Mesenteric fat pad (tissue), 1 donor: ENCODE results near the gene UHRF2. TPM values are rescaled to one million over a fixed set of nuclear protein-coding genes. Genes with fewer than 3 reads are reported as not detected.
"Not testable (repeated sequence)": the region's sequence is repeated elsewhere in the genome, so short reads cannot be mapped to it uniquely, and the experiment has no call there.

Experiments used
- DNase-seq: peaks from one replicate; pipeline ENCODE4 v3.0.0-alpha.2; 2020; ENCODE audit warnings: low spot score
- total RNA-seq: library from RNA; stranded (reverse); fragmentation: NEBNext Ultra II Directional; extraction: Animal tissue kit (Norgen Biotek cat#: 25700); gene quantifications from one replicate; pipeline ENCODE4 v1.2.1, GENCODE V29; 2021
- donor health status: DM: yes; HTN: yes; CAD: no.

UHRF2 gene
- total RNA-seq, 1 donor from 2014 or later: 33.6 TPM

DNA sequence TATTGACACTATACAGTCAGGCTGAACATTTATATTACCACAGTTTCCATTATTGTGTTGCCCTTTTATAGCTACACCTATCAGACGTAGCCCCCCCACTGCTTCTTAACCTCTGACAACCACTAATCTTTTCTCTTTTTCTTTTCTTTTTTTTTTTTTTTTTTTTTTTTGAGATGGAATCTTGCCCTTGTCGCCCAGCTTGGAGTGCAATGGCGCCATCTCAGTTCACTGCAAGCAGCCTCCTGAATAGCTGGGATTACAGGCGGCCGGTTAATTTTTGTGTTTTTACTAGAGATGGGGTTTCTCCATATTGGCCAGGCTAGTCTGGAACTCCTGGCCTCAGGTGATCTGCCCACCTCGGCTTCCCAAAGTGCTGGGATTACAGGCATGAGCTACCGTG, 75.4 kb downstream of the UHRF2 start:
- DNase-seq: no peak

DNA sequence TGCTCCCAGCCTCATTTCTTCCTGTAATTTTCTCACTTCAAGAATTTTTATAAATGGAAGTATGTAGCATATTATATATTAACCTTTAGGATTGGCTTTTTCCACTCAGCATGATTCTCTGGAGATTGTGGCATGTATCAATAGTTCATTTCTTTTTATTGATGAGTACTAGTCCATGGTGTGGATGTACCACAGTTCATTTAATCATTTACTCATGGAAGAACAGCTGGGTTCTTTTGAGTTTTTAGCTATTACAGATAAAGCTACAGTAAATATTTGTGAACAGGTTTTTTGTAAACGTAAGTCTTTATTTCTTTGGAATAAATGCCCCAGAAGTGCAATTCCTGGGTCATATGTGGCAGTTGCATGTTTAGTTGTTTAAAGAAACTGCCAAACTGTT, 76.1 kb downstream of the UHRF2 start:
- no peak for DNase-seq

DNA sequence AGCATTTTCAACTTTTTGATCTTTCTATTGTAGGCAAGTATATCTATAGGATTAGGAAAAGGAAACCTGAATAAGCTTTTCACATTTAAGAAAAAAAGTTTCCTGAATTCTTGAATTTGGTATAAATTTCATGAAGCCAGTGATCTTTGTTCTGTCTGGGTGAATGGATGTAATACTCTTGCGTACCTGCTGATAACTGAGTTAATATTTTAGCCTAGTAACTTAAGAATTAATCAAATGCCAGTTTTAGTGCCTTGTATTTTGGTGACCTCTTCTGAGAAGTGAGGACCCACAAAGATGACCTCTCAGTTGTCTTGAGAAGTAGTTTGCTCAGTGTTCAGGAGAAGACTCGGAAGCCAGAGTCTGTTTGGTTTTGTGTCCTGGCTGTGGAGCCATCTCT, 77.9 kb downstream of the UHRF2 start:
- DNase-seq: no peak

DNA sequence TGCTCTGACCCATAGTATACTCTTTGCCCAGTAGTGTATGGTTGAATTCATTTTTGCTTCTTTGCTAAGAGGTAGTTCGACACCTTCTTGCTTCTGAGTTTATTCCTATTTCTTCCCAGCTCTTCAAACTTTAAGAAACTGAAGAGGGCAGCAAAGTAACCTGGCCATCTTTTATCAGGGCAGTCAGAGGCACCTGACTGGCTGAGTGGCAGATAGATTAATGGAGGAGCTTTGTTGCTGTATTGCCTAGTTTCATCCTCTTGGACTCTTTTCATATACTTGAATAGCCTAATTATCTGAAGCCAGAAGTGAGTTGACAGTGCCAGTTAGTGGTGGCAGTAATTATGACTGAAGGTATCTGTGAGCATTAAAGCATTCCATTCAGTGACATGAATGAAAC, 82.5 kb downstream of the UHRF2 start:
- no peak for DNase-seq

DNA sequence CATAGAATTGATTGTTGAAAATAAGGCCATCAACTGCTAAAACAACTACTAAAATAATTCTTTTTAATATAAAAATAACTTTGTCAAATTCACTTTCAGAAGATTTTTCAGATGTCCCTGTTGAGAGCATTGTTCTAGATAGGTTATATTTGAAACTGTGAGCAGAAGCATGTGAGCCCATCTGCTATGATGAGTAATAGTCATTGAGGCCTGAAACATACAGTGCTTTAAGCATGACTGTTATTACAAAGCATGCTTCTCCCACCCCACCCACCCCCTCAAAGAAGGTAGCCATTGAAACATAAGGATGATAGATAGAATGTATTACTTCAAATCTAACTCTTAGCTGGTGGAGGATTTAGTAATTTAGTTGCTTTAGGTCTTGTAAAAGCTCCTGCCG, 86.0 kb downstream of the UHRF2 start:
- no peak for DNase-seq

DNA sequence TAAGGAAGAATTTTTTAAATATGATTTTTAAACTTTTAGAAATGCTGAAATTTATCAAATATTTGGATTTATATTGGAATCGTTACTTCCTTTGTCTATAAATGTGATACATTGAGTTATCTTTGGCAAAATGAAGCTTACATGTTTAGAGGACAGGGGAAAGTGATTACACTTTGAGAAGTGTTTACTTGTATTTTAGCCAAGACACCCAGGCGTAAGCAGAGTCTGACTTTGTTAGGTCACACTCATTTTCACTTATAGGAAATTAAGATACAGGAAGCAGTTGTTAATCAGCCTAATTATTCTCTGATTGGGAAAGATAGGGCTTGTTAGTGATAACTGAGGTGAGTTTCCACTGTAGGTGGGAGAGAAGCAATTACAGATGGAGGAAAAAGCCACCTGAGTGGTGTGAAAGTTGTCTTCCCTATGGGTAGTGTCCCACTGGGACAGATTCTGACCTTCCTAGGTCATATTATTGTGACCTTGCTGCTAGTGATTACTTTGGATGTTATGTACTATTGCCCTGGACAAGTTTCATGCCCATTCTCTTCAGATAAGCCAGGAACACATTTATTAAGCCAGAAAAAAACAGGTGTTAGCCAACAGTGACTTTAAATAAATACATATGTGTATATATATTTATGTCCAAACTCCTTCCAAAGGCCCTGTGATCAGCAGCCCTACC, 88.7 kb downstream of the UHRF2 start:
- DNase-seq: no peak

DNA sequence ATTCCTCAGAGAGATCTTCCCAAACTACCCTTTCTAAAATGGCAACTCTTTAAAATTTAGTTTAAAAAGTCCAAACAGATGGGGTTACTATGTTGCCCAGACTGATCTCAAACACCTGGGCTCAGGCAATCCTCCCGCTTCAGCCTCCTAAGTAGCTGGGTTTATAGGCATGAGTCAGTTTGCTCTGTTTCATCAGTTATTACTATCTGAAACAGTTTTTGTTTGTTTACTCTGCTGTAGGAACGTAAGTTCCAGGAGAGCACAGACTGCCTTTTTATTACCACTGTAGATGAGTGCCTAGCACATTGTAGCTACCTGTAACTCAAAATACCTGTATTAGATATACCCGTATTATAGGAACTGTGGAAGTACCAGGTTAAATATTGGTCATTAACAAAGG, 89.4 kb downstream of the UHRF2 start:
- DNase-seq: no peak

DNA sequence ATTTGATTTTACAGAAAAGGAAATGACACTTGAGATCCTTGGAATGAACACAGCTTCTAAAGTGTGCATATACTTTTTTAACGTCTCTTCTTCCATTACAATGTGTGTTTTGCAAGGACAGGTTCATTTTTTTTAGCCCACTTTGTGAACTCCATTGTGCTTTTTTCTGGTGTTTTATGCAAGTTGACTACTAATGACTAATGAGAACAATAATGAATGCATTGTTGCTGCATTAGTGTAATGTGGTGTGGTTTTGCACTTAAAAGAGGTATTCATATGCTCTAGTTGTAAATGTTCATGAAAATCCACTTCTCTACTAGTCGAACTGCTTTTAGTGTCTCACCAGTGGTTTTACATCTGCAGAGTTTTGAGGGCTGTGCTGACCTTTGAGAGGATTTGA, 93.6 kb downstream of the UHRF2 start:
- DNase-seq: no peak

DNA sequence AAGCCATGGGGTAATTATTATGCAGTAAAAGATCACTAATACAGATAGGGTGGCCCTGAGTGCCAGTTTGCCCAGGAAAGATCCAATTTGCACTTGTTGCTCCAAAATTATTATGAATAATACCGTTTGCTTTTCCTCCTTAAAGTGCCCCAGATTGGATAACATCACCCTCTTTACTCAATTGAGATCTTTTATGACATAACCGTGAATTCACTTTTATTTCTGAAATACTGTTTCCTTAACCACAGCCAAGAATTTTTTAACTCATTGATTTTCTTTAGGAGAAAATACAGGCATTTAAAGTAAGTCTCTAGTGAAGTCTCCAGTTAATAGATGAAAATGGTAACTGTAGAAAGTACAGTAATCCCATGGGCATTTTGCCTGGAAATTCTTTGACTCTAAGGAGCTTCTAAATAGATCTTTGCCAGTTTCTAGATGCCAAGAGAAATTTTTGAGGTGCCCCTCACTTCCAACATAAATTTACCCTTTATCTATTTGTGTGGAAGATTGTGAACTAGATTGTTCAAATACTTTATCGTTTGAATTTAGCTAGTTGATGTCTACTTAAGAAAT, 99.2 kb downstream of the UHRF2 start:
- DNase-seq: no peak

DNA sequence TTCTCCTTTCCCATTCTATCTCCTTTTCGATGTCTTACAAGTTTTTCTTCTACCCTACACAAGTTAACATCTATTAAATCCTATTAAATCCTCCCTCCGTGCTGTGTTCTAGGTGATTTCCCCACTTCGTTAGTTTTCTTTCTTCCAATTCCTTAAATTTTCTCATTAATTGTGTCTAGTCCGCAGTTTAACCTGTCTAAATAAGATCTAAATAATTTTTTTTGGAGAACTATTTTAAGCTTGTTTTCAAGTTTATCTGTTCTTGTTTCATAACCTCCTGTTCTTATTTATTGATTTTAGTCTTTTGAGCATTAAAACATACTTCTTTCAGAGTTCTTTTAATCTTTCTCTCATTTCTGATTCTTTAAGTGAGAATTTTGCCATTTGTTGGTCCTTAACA, 109.3 kb downstream of the UHRF2 start:
- DNase-seq: no peak

DNA sequence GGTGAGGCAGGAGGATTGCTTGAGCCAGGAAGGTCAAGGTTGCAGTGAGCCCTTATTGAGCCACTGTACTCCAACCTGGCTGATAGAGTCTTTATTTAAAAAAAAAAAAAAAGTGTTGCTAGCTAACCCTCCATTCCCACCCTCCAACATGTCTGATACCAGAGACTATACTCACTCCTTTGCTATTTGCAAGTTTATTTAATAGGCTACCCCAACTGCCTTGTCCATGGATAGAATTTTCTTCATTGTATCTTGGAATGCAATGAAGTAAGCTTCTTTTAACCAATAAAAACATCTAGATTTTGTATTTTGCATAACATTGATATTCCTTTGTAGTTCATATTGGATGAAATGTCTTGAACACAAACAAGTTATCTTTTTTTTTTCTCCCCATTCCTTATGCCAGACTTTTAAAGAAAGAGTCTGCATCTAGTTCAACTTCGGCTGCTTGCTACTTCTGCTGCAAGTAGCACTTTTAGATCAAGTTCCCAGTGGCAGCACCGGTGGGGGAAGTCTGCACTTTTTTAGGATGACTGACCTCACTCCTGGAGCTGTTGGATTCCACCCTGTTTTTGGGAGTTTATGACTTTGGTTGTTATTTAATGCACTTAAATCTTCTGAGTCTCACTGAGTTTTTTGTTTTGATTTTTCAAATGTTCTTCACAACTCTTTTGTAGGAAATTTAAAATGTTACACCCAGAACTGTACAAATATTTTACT, 112.5 kb downstream of the UHRF2 start:
- DNase-seq: no peak

DNA sequence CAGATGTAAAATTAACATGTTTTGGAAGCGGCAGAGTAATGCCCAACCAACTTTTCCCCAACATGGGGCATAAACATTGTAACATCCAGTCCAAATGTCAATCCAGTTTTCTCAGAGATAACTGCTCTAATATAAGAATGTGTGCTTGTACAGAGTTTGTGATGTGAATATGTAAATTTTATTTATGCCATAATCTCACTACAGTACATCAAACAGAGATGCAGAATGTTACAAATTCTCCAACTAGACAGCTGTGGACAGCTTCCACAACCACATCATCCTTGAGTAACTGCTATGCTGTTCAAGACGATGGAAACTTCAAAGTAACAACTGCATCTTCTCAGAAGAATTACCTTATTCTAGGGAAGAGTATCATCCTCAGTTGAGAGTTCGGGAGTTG, 122.6 kb downstream of the UHRF2 start:
- no peak for DNase-seq

DNA sequence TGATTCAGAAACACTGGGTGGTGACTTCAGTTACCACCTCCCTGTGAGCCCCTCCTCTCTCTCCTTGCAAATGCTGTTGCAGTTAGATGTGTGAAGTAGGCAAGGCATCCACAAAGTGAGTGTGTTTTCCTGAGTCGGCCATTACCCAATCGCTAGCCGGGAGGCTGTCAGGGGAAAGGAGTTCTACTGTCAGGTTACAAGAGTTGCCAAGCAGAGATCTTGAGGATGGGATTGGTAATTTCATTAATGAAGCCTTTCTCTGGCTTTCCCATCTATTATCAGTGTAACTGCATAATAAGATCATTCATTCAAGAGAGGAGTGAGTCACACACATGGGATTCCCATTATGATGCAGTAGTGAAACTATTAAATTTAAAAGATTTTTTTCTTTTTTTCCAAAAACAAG, 125.7 kb downstream of the UHRF2 start:
- DNase-seq: no peak

DNA sequence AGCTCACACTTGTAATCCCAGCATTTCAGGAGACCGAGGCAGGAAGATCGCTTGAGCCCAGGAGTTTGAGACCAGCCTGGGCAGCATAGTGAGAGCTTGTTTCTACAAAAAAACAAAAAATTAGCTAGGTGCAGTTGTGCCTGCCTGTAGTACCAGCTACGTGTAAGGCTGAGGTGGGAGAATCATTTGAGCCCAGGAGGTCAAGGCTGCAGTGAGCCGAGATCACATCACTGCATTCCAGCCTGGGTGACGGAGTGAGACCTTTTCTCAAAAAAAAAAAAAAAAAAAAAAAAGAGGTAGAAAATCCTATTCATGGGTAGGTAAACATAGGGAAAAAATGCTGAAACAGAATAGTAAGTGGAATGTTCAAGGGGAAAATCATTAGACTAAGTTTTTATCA, 129.6 kb downstream of the UHRF2 start:
- DNase-seq: not testable (repeated sequence)

DNA sequence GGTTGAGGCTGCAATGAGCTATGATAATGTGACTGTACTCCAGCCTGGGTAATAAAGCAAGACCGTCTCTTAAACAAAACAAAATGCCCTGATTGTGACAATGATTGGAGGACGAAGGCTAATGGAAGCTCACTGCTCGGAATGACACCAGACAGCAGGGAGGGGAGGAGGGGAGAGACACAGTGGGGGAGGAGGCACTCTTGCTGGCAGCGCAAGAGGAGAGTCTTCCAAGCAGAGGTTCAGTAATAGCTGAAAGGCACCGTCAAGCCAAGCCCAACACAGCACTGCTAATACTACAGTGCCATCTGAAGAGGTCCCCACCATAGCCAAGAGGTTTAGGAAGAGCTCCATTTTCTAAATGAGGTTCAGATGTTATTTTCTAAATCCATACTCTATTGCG, 130.2 kb downstream of the UHRF2 start:
- no peak for DNase-seq

DNA sequence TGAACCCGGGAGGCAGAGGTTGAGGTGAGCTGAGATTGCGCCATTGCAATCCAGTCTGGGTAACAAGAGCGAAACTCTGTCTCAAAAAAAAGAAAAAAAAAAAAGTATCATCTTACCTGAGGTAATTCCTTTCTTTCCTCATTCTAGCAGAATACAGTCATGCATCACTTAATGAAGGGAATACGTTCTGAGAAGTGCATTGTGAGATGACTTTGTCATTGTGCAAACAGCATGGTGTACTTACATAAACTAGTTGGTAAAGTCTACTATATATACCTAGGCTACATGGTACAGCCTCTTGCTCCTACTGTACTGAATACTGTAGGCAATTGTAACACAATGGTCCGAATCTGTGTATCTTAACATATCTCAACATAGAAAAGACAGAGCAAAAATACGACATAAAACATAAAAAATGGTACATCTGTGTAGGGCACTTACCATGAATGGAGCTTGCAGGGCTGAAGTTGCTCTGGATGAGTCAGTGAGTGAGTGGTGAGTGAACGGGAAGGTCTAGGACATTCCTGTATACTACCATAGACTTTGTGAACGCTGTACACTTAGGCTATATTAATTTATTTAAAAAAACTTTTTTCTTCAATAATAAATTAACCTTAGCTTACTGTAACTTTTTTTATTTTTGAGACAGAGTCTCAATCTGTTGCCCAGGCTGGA, 132.2 kb downstream of the UHRF2 start:
- no peak for DNase-seq

DNA sequence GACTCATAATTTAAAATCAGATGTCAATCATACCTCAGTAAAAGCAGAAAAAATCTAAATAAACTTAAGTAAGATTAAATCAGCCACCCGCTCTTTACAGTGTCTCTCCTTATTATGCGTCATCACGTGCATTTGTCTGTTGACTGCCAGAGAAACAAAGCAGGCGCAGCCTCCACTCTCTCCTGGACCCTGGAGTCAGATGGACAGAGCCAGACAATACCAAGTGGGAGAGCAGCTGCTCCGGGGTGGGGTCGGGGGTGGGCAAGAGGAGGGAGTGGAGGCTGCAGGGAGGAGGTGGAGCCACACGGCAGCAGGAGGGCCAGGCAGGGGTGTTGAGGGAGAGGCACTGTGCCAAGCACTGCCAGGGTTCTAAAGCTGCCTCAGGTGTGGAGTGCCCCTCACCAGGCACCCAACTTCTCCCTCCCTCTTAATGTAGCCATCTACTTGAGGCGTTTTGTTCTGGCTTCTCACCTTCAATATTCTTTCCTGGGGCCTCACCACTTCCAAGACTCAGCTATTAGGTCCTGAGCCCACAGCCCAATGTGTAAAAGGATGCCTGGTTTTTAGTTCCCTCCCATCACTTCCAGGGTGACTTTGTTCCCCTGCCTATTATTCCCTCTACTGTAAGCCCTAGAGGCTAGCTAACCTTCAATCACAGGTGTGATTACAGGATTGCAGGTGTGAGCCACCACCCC, 136.3 kb downstream of the UHRF2 start:
- no peak for DNase-seq

DNA sequence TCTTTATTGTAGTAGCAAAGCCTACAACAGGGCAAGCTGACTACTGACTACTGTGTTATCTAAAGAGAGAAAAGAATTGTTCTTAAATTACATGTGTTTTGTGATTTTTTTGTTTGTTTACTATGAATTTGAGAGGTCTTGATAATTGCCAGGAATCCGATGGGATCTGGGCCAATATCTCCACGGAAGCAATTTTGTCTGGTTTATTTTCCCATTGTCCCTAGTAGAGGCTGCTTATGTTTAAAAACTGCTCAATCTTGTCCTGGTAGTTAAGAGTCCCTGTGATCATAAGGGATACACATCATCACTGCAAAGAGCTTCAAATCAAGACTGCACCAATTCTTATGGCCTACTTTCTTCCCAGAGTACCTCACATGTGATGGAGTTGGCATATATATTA, 138.1 kb downstream of the UHRF2 start:
- no peak for DNase-seq

DNA sequence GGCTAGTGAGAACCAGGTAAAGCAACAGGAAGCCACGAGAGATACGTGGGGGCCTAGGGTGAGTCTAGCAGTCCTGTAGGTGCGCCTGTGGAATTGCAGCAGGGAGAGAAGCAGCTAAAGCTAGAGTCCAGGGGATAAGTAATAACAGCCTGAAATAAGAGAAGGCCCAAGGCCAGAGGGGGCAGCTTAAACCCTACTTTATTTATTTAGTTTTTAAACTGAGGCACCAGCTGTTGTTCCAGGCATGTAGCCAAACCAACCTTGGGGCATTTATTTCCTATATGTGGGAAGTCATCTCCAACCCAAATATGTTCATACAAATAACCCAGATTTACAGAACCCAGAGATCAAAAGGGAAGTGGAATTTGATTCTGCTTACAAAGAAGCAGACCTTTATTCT, 139.0 kb downstream of the UHRF2 start:
- DNase-seq: no peak

DNA sequence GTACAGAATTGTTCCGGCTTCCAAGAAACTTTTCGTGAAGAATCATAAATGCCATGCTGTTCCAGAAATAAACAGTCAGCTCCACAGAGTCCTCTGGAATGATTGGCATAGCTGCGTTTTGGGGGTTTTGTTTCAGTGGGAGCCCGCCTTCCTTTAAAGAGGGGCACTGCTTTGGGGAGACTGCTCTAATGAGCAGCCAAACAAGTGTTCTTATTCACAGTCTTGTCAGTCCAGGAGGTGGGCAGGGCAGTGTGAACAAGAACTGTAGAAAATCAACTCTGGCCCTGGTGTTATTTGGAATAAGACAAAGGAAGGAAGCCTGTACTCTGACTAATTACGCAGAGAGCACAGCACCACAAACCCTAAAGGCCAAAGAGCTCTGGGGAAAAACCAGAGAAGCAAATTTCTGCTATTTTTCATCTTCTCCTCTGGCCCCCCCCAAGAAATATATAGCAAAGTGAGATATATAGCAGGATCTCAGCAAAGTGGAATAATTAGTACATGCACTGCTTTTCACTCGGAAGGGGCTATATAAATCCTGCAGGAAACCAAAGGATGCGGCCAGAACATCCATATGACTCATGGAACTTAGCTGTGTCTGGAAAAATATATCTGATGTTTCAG, 139.6 kb downstream of the UHRF2 start:
- DNase-seq: no peak

DNA sequence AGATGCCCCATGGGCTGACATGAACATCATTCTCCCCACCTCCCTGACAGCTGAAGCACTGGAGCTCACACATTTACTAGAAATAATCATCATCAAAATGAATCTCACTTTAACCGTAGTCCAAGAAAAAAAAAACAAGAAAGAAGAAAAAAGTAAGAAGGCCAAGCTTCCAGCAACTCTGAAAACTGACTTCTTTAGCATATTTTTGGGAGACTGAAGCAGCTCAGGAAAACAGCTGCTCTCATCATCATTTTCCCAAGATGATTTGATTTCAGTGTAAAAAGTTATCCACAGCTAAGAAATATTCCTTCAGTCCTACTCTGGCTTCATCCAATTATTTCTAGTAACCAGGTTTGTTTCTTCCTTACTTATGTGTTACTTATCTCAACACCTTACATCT, 140.9 kb downstream of the UHRF2 start:
- no peak for DNase-seq
